GM19438 (cell line): ENCODE data around the gene KSR1.

Experiments used
- ATAC-seq: cut with Tn5 transposase; IDR thresholded peaks from one replicate; pipeline ENCODE4 v1.9.1; 2021; ENCODE audit warnings: low read depth; ENCODE audit not compliant: unreplicated experiment

KSR1 gene

GRCh38 chr17:27546624-27547300 is 90.5 kb downstream of the KSR1 start:
- no peak for ATAC-seq

GRCh38 chr17:27547301-27547683 is 91.0 kb downstream of the KSR1 start:
- no peak for ATAC-seq

- no peak for ATAC-seq
Measured at GRCh38 chr17:27548369-27548768, 92.1 kb downstream of the KSR1 start.

- no peak for ATAC-seq
Measured at GRCh38 chr17:27549251-27549893, 93.1 kb downstream of the KSR1 start.

GRCh38 chr17:27550291-27550930 is 94.2 kb downstream of the KSR1 start:
- ATAC-seq, result no peak

GRCh38 chr17:27550974-27551505 is 94.8 kb downstream of the KSR1 start:
- ATAC-seq, result no peak

- no peak for ATAC-seq
Measured at GRCh38 chr17:27551701-27552248, 95.5 kb downstream of the KSR1 start.

GRCh38 chr17:27552276-27552732 is 96.1 kb downstream of the KSR1 start:
- ATAC-seq, result no peak

- no peak for ATAC-seq
Measured at GRCh38 chr17:27553019-27553511, 96.8 kb downstream of the KSR1 start.

GRCh38 chr17:27554152-27554551 is 97.9 kb downstream of the KSR1 start:
- ATAC-seq, result no peak

GRCh38 chr17:27554911-27555310 is 98.7 kb downstream of the KSR1 start:
- no peak for ATAC-seq

GRCh38 chr17:27555339-27555738 is 99.1 kb downstream of the KSR1 start:
- ATAC-seq, result no peak

GRCh38 chr17:27558341-27558740 is 102.1 kb downstream of the KSR1 start:
- no peak for ATAC-seq

GRCh38 chr17:27558842-27559505 is 102.7 kb downstream of the KSR1 start:
- ATAC-seq, result no peak

GRCh38 chr17:27559506-27560481 is 103.5 kb downstream of the KSR1 start:
- ATAC-seq, result no peak

GRCh38 chr17:27560668-27561067 is 104.4 kb downstream of the KSR1 start:
- ATAC-seq, result no peak

- no peak for ATAC-seq
Measured at GRCh38 chr17:27562777-27563455, 106.7 kb downstream of the KSR1 start.

- ATAC-seq, result no peak
Measured at GRCh38 chr17:27563532-27563931, 107.3 kb downstream of the KSR1 start.

- no peak for ATAC-seq
Measured at GRCh38 chr17:27564463-27564862, 108.2 kb downstream of the KSR1 start.
